DOHH2 (cell line): ENCODE data around the gene TMEM250.

Experiments
- EZH2phosphoT487 ChIP-seq: fragments of 200-600 bp; sonication (generic); IDR thresholded peaks from 2 replicates; pipeline ENCODE4 v1.6.1; 2017; ENCODE audit warnings: borderline replicate concordance, mild to moderate bottlenecking, antibody characterized with exemption, low read length, moderate library complexity, mixed read lengths
- TF ChIP-seq, protein P1 (sequence below): fragments of 200-600 bp; sonication (generic); IDR thresholded peaks from one replicate; pipeline ENCODE4 v1.5.1; 2014; ENCODE audit warnings: antibody characterized with exemption, mild to moderate bottlenecking, low read depth, low read length; ENCODE audit not compliant: poor library complexity, severe bottlenecking

DNA sequence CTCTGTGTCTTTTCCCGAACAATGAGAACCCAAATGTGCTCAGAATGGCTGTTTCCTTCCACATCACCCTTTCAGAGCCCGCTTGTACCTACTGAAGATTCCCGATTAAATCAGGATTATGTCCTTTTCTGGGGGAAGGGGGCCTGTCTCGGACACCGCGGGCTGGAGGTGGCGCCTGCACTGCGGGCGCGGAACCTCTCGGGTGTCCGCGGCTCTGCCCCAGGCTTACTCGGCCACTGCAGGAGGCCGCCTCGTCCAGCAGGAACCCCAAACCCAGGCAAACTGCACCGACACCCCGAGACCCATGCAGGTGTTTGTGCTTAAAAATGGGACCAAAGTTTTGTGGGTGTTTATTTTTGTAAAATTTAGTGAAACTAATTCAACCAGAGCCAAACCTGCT, 8.6 kb upstream of the TMEM250 start:
- TF ChIP-seq, protein P1, sequence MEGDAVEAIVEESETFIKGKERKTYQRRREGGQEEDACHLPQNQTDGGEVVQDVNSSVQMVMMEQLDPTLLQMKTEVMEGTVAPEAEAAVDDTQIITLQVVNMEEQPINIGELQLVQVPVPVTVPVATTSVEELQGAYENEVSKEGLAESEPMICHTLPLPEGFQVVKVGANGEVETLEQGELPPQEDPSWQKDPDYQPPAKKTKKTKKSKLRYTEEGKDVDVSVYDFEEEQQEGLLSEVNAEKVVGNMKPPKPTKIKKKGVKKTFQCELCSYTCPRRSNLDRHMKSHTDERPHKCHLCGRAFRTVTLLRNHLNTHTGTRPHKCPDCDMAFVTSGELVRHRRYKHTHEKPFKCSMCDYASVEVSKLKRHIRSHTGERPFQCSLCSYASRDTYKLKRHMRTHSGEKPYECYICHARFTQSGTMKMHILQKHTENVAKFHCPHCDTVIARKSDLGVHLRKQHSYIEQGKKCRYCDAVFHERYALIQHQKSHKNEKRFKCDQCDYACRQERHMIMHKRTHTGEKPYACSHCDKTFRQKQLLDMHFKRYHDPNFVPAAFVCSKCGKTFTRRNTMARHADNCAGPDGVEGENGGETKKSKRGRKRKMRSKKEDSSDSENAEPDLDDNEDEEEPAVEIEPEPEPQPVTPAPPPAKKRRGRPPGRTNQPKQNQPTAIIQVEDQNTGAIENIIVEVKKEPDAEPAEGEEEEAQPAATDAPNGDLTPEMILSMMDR = no peak
- TF ChIP-seq EZH2phosphoT487 = no peak
